GM15510 (cell line): Measurements from ENCODE around the gene TNS3.

ENCODE experiments used
- POLR2A ChIP-seq: IDR thresholded peaks from 3 replicates; pipeline ENCODE4 v1.6.1; 2011; ENCODE audit warnings: borderline replicate concordance; ENCODE audit not compliant: insufficient read length; ENCODE audit errors: extremely low read depth

Gene TNS3

DNA sequence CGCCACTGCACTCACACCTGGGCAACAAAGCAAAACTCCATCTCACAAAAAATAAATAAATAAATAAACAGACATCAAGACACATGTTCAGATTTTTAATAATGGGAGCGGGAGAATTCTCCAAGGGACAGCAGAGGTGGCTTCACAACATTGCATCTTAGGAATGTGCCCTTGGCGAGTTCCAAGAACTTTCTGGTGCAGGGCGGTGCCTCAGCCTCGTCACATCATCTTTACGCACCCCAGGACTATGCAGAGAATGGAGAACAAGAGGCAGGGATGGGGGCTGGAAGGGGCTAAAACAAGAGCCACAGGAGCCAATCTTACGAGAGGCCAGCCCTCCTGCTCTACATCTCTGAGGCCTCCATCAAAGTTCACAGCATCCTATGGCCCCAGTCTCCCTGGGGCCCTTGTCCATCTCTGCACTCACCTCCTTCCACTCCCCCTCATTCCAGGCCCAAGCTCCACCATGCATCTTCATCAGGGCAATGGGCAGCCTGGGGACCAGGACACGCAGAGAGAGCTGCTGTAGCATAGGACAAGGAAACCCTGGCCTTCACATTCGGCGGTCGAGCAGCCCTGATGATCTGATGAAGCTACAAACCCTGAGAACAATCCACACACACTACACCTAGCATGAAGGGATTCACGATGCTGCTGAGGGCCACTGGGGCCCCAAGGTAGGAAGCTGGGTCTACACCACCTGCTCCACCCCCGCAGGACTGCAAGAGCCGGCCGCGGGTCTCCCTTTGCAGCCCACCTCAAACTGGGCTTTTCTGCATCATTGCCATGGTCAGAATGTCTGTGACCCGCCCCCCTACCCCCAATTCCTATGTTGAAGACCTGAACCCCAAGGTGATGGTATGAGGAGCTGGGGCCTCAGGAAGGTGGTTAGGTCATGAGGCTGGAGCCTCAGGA, 22.3 kb downstream of the TNS3 start:
- no peak for TF ChIP-seq POLR2A

DNA sequence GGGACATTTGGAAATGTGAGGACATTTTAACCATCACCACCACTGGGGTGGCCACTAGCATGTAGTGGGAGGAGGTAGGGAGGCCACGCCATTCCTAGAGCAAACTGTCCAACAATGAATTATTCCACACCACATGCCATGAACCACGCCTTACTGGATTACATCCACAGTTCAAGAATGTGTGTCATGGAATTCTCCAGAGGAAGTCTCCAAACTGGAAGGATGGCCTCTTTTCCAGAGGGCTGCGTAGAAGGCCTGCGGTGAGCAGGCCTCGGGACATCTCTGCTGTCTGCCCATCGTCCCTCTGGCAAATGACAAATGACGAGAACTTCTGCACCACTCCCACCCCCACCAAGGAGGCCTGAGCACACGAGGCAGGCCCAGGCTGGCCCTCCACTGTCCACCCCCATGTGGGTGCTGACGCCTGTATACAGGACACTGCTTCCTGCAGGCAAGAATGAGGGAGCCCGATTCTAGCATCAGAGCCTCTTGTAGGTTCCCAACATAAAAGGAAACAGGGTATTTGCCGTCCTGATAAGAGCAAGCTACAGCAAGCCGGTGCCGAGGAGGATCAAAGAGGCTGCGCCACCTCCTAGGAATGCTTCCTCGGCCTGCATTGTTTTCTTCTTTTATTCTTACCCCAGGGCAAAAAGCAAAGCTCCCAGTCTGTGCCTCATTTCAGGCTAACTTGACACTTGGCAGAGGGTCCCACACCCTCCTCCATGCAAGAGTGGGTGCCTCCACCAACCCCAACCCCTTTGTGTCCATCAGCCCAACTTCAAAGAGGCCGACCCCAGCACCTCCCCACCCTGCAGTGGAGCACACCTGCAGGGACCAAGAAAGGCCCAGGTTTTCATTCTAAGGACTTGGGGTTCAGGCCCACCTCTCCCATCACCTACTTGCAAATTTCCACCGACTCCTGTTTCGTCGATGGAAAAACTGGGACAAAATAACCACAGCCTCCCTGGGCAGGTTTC, 23.9 kb downstream of the TNS3 start:
- no peak for TF ChIP-seq POLR2A

DNA sequence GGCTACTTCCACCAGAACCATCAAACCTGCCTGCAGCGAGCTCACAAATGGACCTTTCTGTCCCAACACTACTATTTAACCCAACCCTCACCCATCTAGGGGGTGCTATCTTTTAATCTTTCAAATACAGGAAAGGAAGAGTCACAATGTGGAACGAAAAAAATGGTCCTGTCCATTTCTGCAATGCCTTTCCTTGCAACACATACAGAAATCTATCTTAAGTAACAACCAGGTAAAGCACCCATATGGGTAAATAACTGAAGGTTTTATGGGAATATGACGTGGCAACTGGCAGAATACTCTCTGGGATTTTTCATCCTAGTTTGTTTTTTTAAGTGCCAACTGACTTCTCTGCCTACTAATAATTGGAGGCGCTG, 24.6 kb downstream of the TNS3 start:
- no peak for TF ChIP-seq POLR2A

DNA sequence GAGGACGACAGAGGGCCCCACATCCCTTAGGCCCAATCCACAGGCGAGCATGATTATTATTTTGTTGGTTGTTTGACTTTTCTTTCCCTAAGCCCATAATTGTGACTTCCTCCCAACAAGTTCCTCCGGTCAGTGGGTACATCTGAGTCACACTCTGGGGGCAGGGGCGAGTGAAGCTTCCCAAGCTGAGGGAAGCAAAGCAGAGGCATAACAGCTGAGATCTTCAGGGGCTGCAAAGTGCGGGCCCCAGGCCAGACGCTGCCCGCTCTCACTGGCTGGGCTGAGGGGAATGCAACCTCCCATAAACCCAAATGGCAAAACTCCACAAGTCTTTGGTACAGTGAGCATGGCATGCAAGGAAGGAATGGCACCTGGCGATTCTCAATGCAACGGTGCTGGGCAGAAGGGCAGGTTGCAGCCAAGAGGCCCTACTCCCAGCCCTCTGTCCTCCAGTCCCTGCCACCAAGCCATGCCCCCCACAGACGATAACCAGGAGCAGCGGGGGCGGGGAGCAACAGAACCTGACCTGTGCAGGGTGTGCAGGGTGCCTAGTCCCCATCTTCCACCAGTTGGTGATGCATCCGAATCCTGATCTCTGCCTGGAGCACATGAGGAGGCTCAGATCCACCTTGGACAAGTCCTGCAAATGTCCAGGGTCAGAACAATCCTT, 25.3 kb downstream of the TNS3 start:
- no peak for TF ChIP-seq POLR2A

DNA sequence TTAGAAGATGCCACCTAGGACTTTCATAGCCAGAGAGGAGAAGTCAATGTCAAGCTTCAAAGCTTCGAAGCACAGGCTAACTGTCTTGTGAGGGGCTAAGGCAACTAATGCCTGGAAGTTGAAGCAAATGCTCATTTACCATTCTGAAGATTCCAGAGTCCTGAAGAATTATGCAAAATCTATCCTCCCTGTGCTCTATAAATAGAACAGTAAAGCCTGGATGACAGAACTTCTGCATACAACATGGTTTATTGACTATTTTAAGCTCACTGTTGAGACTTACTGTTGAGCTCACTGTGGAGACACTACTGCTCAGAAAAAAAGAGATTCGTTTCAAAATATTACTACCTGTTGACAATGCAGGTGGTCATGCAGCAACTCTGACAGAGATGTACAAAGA, 28.6 kb downstream of the TNS3 start:
- no peak for TF ChIP-seq POLR2A

DNA sequence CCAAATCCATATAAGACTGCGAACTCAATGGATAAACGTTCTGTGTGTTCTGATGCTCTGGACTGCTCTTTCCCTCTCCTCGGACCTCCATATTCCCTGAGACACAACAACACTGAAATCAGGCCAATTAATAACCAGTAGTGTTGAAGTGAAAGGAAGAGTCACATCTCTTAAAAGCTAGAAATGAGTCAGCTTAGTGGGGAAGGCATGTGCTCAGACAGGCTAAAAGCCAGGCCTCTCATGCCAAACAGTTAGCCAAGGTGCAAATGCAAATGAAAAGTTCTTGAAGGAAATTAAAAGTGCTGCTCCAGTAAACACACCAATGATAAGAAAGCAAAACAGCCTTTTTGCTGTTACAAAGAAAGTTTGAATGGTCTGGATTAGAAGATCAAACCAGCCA, 29.3 kb downstream of the TNS3 start:
- TF ChIP-seq POLR2A = no peak

DNA sequence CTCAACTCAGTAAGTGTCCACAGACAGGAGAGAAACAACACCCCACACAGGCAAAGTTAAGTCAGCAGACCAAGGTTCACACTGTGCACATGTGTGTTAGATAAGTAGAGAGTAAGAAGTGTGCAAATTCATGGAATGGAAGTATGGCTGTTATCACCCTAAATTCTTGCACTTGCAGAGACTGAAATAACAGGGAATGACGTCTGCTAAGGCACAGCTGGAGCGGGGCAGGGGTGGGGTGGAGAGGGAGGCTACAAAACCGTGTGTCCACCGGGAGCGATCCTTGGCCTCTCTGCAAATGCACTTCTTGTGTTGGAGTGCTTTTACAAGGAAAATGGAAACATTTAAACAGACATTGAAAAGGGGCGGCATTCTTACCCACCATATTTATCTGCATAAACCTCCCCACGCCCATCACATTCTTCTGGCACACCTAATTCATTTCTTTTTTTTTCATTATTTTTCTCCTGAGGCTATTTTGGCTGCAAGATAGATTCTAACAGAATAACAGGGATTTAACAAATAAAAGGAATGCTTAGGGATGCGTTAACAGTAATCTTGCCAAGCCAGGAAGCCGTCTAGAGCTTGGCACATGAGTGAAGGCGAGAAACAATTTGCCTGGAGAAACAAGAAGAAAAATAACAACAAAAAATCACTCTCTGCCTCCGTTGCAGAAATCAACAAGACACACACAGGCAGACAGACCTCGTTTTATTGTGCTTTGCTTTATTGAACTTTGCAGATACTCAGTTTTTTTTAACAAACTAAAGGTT, 30.1 kb downstream of the TNS3 start:
- no peak for TF ChIP-seq POLR2A

DNA sequence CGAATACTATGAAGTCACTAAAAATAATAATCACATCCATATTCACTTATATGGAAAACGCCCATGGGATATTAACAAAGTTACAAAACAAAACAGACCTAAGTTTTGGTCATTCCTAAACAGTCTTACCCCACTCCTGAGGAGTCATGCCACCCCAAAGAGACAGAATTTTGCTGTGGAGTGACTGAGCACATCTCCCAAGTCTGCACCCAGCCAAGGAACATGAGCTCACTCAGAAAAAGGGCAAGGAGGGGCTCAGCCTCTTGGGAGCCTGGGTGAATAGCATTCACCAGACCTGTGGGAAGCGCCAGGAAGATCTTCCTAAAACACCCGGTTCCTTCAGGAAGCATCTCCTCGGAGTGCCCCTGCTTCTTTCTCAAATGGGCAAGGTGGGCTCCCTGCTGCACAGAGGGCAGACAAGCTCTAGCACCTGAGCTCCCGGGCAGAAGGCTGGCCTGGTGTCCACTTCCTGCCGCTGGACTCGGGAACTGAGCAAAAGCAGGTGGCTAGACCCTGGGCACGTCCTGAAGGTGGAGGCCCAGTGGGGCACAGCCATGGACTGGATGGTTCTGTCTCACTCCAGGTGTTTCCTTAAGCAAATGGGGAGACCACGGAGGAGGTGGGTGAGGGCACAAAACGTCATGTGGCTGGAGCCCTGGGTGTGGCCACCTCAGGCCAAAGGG, 31.0 kb downstream of the TNS3 start:
- no peak for TF ChIP-seq POLR2A

DNA sequence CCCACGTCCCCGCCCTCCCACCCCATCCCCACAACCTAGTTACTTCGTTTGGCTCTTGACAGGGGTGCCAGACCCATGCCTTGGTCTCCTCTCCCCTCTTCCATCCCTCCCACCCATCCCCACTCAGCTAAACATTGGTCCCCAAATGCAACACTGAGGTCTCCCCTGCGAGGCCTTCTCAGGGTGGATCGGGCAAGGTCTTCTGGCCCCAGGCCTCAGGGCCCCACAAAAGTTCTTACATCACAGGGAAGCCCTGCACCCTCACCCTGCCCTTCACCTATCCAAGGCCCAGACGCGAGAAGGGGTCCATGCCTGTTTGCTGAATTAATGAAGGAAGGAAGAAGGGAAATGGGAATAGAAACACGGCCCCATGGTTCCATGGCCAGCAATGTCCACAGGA, 32.0 kb downstream of the TNS3 start:
- TF ChIP-seq POLR2A = no peak

DNA sequence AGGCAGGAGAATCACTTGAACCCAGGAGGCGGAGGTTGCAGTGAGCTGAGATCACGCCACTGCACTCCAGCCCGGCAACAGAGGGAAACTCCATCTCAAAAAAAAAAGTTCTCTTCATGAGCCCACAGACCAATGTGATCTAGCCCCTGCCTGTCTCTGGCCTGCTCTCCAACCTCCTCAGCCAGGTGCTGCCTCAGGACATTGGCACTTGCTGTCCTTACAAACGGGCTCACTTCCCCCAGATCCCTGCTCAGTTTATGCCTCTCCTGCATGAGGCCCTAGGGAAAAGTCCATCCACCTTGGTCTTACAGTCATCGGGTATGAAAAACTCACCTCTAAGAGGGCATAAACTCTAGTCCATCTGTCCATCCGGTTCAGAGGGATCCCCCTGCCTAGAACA, 32.5 kb downstream of the TNS3 start:
- TF ChIP-seq POLR2A = no peak

DNA sequence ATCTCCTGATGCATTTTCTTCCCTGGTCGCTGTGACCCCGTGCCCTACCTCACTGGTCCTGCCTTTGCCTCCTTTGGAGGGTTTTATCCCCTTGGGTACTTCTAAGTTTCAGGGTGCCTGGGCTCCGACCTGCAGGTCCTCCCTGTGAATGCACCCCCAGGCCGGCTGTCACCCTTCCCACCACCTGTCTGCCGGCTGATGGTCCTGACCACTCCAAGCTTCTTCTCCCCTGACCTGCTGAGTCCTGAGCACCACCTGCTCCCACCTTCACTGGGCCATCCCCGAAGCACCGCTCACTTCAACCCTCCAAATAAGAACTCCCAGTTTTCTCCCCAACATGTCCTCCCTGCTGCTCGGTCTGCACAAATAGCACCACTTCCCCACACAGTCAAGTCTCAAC, 33.4 kb downstream of the TNS3 start:
- TF ChIP-seq POLR2A = no peak

DNA sequence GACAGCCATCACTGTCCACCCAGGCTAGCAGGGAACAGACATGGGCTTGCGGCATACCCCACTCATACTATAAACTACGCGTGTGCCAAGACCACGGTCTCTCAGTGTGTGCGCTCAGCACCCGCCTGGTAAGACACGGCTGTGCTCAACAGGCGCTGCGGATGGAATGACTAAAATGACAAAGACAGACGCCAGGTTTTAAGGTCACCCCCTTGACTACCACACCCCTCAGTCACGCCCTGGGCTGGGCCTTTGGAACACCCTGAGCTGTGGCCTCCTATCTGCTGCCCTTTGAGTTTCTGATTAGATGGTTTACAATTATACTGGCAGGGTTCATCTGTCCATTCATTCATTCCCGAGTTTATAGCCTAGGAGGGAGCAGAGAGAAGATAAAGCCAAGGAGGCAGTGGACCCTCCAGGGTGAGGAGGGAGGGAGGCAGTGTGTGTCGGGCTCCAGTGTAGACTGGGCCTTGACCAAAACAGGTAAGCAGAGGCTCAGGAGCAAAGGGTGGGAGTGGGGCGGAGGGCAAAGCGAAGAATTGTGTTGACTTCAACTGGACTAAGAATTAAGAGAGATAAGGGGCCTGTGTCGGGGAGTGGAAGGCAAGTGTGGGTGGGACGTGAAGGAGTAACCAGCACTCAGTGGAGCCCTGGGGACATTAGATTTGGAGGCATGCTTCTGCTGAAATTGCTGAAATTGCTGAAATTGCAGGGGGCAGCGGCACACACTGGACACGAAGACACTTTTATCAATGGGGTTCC, 35.0 kb downstream of the TNS3 start:
- TF ChIP-seq POLR2A = no peak

DNA sequence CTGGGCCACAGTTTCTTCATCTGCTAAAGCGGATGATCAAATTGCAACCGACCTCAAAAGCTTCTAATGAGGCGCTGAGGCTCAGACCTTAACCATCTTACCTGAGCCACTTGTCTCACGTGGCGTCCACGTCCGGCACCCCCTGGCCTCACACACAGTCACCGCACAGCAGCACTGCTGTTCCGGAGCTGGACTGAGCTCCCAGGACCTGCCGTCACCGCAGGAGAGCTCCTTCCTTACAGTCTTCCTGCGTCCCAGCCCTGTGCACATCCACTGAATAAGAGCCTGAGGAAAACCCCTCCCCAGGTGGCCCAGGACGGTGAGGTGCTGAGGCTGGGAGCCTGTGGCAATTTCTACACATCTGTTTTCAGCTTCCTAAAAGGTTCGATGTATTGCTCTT, 35.7 kb downstream of the TNS3 start:
- no peak for TF ChIP-seq POLR2A
